PFSK-1 (cell line): Measurements from ENCODE around the gene PPFIBP2.

Source experiments
- FOXP2 ChIP-seq: optimal IDR thresholded peaks from 2 replicates; pipeline ENCODE3; 2011; ENCODE audit warnings: borderline replicate concordance, control low read depth, inconsistent platforms; ENCODE audit not compliant: insufficient read depth; ENCODE audit errors: extremely low read length, extremely low read depth
- POLR2AphosphoS5 ChIP-seq: IDR thresholded peaks from 2 replicates; pipeline ENCODE4 v1.6.1; 2012; ENCODE audit warnings: low read depth, mild to moderate bottlenecking, control low read depth, low read length, moderate library complexity
- REST ChIP-seq, 2 experiments: IDR thresholded peaks; 2 replicates each; pipeline versions ENCODE4 v1.6.1 to v1.8.0; 2011 to 2012; ENCODE audit warnings: low read depth in 2 of 2, low read length in 2 of 2, control low read depth in 1 of 2, inconsistent platforms in 1 of 2, mild to moderate bottlenecking in 1 of 2, moderate library complexity in 1 of 2; ENCODE audit not compliant: insufficient read depth in 1 of 2
- SIN3A ChIP-seq: IDR thresholded peaks from 2 replicates; pipeline ENCODE4 v1.6.1; 2012; ENCODE audit warnings: mild to moderate bottlenecking, low read length, moderate library complexity, borderline replicate concordance; ENCODE audit not compliant: insufficient read depth
- TAF1 ChIP-seq: IDR thresholded peaks from 2 replicates; pipeline ENCODE4 v1.6.1; 2012; ENCODE audit warnings: low read length, control low read depth, borderline replicate concordance; ENCODE audit not compliant: insufficient read depth

The PPFIBP2 gene

DNA sequence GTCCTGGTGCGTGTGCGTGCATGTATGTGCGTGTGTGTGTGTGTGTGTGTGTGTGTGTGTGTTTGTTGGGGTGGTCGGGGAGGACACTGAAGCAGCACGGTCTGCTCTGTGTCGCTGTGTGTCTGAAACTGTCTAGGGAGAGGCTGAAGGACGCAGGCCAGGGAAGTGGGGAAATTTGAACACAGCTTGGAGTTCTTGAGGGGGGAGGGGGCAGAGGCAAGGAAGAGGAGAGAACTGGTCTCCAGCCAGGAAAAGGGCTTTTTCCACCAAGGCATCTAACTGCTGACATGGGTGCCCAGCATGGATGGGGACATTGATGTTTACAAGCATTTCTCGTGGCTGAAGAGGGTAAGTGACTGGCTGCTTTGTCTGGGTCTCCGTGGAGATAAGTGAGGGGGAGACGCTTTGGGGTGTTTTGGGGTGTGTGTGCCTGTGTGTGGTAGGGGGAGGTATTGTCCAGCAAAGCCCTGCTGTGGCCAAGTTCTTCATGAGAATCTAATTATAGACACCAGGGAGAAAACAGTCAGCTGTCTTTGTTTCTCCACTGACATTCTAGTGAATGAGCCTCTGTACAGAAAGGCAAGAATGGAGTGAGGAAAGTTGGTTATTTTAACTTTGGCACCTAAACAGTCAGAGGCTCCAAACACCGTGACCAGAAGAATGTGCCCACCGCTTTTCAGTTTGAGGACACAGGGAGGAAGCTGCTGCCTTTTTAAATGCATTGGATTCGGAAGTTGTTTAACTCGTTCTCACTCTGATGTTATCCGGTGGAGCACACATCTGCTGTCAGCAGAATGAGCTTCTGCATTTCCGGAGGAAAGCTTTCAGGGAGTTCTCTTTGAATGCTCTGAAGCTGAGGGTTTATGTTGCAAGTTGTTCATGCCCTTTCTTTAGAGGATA, 63.7 kb downstream of the PPFIBP2 start:
- TF ChIP-seq SIN3A: no peak

- TF ChIP-seq TAF1: no peak
- no peak for TF ChIP-seq POLR2AphosphoS5
- TF ChIP-seq SIN3A: no peak
Measured at GRCh38 chr11:7578276-7578955, 64.6 kb downstream of the PPFIBP2 start.

DNA sequence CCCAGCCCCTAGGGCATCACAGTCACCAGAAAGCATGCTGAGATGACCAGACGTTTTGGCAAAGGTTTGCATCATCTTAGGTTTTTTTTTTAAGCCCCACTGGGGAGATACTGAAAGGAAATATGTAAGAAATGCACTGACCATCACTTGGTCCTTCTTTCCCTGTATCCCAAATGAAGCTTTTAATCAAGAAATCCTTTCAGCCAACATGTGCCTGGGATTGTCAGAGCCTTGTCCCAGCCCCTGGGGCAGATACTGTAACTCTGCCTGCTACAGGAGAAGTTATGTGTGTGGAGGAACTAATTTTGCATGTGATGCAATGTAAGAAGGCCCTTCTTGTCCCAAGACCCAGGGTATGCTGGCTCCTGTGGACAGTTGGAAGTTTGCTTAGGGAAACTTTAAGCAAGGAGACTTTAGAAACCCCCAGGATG, 65.6 kb downstream of the PPFIBP2 start:
- TF ChIP-seq POLR2AphosphoS5 (no peak), TAF1 (no peak), SIN3A (no peak), FOXP2 (no peak), REST (IDR thresholded peaks at IDR 0.05; ENCODE audit: insufficient read depth in 1 of 2, low read depth in 2 of 2, low read length in 2 of 2) (no peak)

- no peak for TF ChIP-seq FOXP2
- no peak for TF ChIP-seq SIN3A
- no peak for TF ChIP-seq POLR2AphosphoS5
- no peak for TF ChIP-seq TAF1
- no peak for TF ChIP-seq REST (IDR thresholded peaks at IDR 0.05; ENCODE audit: insufficient read depth in 1 of 2, low read depth in 2 of 2, low read length in 2 of 2)
Measured at GRCh38 chr11:7581021-7581590, 67.3 kb downstream of the PPFIBP2 start.

DNA sequence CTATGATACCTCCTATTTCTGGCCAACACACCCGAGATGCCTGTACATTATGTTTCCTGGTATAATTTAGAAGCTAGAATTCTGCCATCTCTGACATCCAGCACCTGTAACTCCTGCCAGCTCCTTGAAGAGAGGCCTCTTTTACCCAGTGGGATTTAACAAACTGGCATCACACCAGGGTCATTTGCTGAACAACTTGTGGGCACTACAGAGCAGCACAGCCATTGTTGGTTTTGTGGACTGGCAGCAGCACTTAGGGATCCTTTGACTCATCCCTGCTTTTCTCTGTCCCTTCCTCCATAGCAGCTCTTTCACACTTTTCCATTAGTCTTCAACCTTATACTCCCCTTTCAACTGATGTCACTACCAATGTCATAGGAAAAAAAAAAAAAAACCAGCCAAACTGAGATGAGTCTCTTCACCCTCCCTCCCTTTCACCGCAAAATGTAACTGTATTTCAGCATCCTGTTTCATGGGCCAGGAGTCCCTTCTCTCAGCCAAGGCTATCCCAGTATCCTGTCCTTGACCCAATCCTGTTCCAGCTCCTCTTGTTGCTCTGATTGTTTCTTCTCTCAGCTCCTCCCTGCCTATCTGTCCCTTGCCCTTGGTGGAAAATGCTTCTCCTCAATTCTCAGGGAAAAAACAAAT, 68.7 kb downstream of the PPFIBP2 start:
- TF ChIP-seq REST (IDR thresholded peaks at IDR 0.05; ENCODE audit: insufficient read depth in 1 of 2, low read depth in 2 of 2, low read length in 2 of 2) (no peak), FOXP2 (no peak), SIN3A (no peak), POLR2AphosphoS5 (no peak), TAF1 (no peak)
